Fibroblast of the aortic adventitia (primary cell): ENCODE measurements around the gene PPRC1. TPM values are rescaled to one million over a fixed set of nuclear protein-coding genes. Genes with fewer than 3 reads are reported as not detected.

ENCODE experiments used
- DNase-seq: peaks from one replicate; pipeline ENCODE4 v3.0.0-alpha.2; 2010; ENCODE audit warnings: low read depth
- H3K4me3 ChIP-seq: 2 replicates; pipeline ENCODE4 v1.5.1; 2011; ENCODE audit warnings: low read depth, mild to moderate bottlenecking, control low read depth, low read length, moderate library complexity
- CTCF ChIP-seq: IDR thresholded peaks from 2 replicates; pipeline ENCODE4 v1.5.1; 2011; ENCODE audit warnings: mild to moderate bottlenecking, low read length, control low read depth, inconsistent platforms; ENCODE audit not compliant: insufficient read depth
- total RNA-seq: library from RNA; depleted of rRNA; stranded (reverse); fragments of >200 nt; gene quantifications from 2 replicates; pipeline ENCODE4 v1.2.3, GENCODE V29; 2012; ENCODE audit warnings: low replicate concordance

PPRC1 gene
- total RNA-seq, 1 donor, result 22.8 TPM

DNA sequence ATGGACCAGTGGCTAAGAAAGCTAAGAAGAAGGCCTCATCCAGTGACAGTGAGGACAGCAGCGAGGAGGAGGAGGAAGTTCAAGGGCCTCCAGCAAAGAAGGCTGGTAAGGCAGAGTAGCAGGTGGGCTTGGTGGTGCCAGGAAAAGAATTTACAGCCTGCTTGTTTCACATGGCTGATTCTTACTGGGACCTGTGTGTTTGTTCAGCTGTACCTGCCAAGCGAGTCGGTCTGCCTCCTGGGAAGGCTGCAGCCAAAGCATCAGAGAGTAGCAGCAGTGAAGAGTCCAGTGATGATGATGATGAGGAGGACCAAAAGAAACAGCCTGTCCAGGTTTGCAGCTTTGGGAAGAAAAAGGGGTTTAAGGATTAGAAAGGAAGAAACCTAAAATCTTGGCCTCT lies 24.4 kb downstream of the PPRC1 start:
- TF ChIP-seq CTCF, result no peak
- DNase-seq, result no peak
- H3K4me3 ChIP-seq, result no peak overlapping the region

- H3K4me3 ChIP-seq, result no peak overlapping the region
- TF ChIP-seq CTCF, result no peak
- no peak for DNase-seq
Measured at GRCh38 chr10:102159051-102159597, 26.3 kb downstream of the PPRC1 start.

GRCh38 chr10:102159831-102160230 lies 27.0 kb downstream of the PPRC1 start:
- no peak for TF ChIP-seq CTCF
- no peak for DNase-seq
- no peak overlapping the region for H3K4me3 ChIP-seq

- no peak overlapping the region for H3K4me3 ChIP-seq
- no peak for DNase-seq
- TF ChIP-seq CTCF, result no peak
Measured at GRCh38 chr10:102163342-102163989, 30.6 kb downstream of the PPRC1 start.

DNA sequence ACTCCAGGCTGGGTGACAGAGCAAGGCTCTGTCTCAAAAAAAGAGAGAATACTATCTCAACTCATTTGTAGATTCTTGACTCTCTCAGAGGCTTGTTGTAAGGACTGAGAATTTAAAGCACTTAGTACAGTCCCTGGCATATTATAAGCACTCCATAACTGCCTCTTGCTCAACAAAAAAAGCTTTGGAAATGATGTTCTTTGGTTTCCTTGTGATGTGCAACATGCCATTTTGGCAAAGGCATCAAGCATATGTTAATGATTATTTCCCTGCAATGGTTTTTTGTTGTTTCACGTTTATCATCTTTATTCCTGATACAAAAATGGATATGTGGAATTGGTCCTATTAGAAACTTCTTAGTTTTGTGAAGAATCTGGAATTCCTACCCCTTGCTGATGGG lies 35.0 kb downstream of the PPRC1 start:
- DNase-seq, result peak; percentile 73
- TF ChIP-seq CTCF, result no peak
- H3K4me3 ChIP-seq, result no peak overlapping the region

- DNase-seq, result no peak
- no peak overlapping the region for H3K4me3 ChIP-seq
- TF ChIP-seq CTCF, result no peak
Measured at GRCh38 chr10:102170602-102171001, 37.8 kb downstream of the PPRC1 start.

- no peak overlapping the region for H3K4me3 ChIP-seq
- DNase-seq, result no peak
- TF ChIP-seq CTCF, result no peak
Measured at GRCh38 chr10:102172288-102172687, 39.4 kb downstream of the PPRC1 start.
